Activated CD4-positive, alpha-beta memory T cell treated with anti-CD3 and anti-CD28 coated beads, Interleukin-2, amount 10 ng/mL, durations not matched to agents 7 days and 5 days (primary cell): ENCODE data around the gene PYGM. TPM values are rescaled to one million over a fixed set of nuclear protein-coding genes. Genes with fewer than 3 reads are reported as not detected.
A peak's percentile ranks its signal among the peaks of the same experiment; 100 is the strongest.

Source experiments
- CTCF ChIA-PET: fragments of 350-600 bp; sonication (Branson Sonifier 250); formaldehyde crosslinking; loops from one replicate; lab custom pipeline; 2021; ENCODE audit warnings: antibody characterized with exemption, inconsistent platforms; lab: Charles Lee
- POLR2A ChIA-PET: fragments of 350-600 bp; sonication (Branson Sonifier 250); formaldehyde crosslinking; loops from one replicate; lab custom pipeline; 2021; ENCODE audit warnings: antibody characterized with exemption; lab: Charles Lee
- DNase-seq: peaks from one replicate; pipeline ENCODE4 v3.0.0-alpha.2; 2020
- H3K27ac Mint-ChIP-seq: one replicate; pipeline ENCODE4 v1.8.0; 2021; ENCODE audit warnings: mild to moderate bottlenecking, mixed read lengths
- H3K27me3 Mint-ChIP-seq: one replicate; pipeline ENCODE4 v1.8.0; 2021; ENCODE audit warnings: mixed read lengths
- H3K36me3 Mint-ChIP-seq: one replicate; pipeline ENCODE4 v1.8.0; 2021; ENCODE audit warnings: low read depth, mixed read lengths
- H3K4me1 Mint-ChIP-seq: one replicate; pipeline ENCODE4 v1.8.0; 2021; ENCODE audit warnings: mixed read lengths
- H3K4me3 Mint-ChIP-seq: one replicate; pipeline ENCODE4 v1.8.0; 2021; ENCODE audit warnings: mild to moderate bottlenecking, mixed read lengths
- H3K9me3 Mint-ChIP-seq: one replicate; pipeline ENCODE4 v1.8.0; 2021; ENCODE audit warnings: mixed read lengths
- total RNA-seq, 2 experiments: library from RNA; stranded (reverse); gene quantifications; one replicate each; pipeline ENCODE4 v1.2.3, GENCODE V29; 2021

PYGM gene
- total RNA-seq, 2 experiments from 2014 or later: 3.1 to 4.0 TPM

GRCh38 chr11:64722141-64723065 is 37.4 kb downstream of the PYGM start:
- no peak for DNase-seq
- Mint-ChIP-seq H3K4me1 (peaks cover 10% of the 10 kb centered on the region), H3K9me3 (no peaks in the 10 kb centered on the region), H3K4me3 (peak overlapping the region; percentile 24), H3K36me3 (peaks cover 9% of the 10 kb centered on the region), H3K27ac (no peak overlapping the region), H3K27me3 (peaks cover 44% of the 10 kb centered on the region)
- ChIA-PET CTCF (interaction anchor here (1.0 to 1.2 kb wide), 2 partner anchors 10 to 34 kb away, joined by 3 to 4 read pairs; no protein-coding TSS in a partner anchor), POLR2A (interaction anchor here (1.4 kb wide), 1 partner anchor 34 kb away, joined by 4 read pairs; no protein-coding TSS in a partner anchor)

DNA sequence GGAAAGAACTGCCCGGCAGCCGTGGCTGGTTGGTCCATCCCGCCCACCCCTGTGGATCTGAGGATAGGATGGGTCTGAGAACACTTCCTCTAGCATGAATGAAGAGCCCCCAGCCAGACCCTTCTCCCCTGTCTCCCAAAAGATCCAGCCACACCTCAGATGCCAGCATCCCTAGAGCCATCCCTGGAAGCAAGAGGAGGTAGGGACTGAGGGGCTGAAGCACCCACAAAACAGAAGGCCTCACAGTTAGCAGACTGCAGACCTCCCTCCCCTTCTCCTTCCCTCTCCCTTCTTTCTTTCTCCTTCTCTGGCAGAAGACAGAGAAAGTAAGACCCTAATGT is 38.4 kb downstream of the PYGM start:
- ChIA-PET CTCF (interaction anchor here (1.2 kb wide), 1 partner anchor 33 kb away, joined by 4 read pairs; no protein-coding TSS in a partner anchor), POLR2A (interaction anchor here (1.4 kb wide), 1 partner anchor 32 kb away, joined by 4 read pairs; no protein-coding TSS in a partner anchor)
- Mint-ChIP-seq H3K27me3 (peaks cover 54% of the 10 kb centered on the region), H3K9me3 (no peaks in the 10 kb centered on the region), H3K27ac (no peak overlapping the region), H3K4me3 (no peak overlapping the region), H3K36me3 (no peaks in the 10 kb centered on the region), H3K4me1 (peaks cover 10% of the 10 kb centered on the region)
- DNase-seq: no peak

- DNase-seq: no peak
- Mint-ChIP-seq H3K4me1 (peaks cover 10% of the 10 kb centered on the region), H3K4me3 (no peak overlapping the region), H3K27ac (no peak overlapping the region), H3K27me3 (peaks cover 59% of the 10 kb centered on the region), H3K9me3 (no peaks in the 10 kb centered on the region), H3K36me3 (no peaks in the 10 kb centered on the region)
- POLR2A ChIA-PET: no interaction called here
- CTCF ChIA-PET: interaction anchor here (1.3 kb wide), 1 partner anchor 32 kb away, joined by 3 read pairs; no protein-coding TSS in a partner anchor
These were observed 39.0 kb downstream of the PYGM start for GRCh38 chr11:64720640-64721358.

- Mint-ChIP-seq H3K9me3 (no peaks in the 10 kb centered on the region), H3K4me3 (no peak overlapping the region), H3K36me3 (no peaks in the 10 kb centered on the region), H3K4me1 (peaks cover 8% of the 10 kb centered on the region), H3K27me3 (peaks cover 63% of the 10 kb centered on the region), H3K27ac (no peak overlapping the region)
- POLR2A ChIA-PET: no interaction called here
- DNase-seq: no peak
- CTCF ChIA-PET: interaction anchor here (1.3 kb wide), 1 partner anchor 31 kb away, joined by 3 read pairs; no protein-coding TSS in a partner anchor
These were observed 39.6 kb downstream of the PYGM start for GRCh38 chr11:64720167-64720566.

GRCh38 chr11:64719406-64719805 is 40.4 kb downstream of the PYGM start:
- H3K36me3 Mint-ChIP-seq: no peaks in the 10 kb centered on the region
- H3K27me3 Mint-ChIP-seq: peaks cover 71% of the 10 kb centered on the region
- POLR2A ChIA-PET: no interaction called here
- no peak for DNase-seq
- no peaks in the 10 kb centered on the region for H3K9me3 Mint-ChIP-seq
- no peak overlapping the region for H3K4me3 Mint-ChIP-seq
- H3K4me1 Mint-ChIP-seq: peaks cover 8% of the 10 kb centered on the region
- H3K27ac Mint-ChIP-seq: no peak overlapping the region
- CTCF ChIA-PET: interaction anchor here (1.0 to 1.3 kb wide), 2 partner anchors 15 to 31 kb away, joined by 3 read pairs; no protein-coding TSS in a partner anchor

DNA sequence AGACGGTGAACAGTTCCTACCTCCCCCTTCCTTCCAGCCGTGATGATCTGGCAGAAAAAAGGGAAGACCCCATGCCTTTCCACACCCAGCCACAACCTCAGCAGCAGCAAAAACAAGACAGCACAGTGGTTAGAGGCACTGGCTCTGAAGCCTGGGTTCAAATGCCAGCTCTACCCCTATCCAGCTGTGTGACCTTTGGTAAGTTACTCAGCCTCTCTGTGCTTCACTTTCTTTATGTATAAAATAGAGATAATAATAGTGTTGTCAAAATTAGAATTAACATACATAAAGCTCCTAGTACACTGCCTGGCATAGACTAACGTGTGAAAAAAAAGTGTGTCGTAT is 41.0 kb downstream of the PYGM start:
- Mint-ChIP-seq H3K9me3 (no peaks in the 10 kb centered on the region), H3K27me3 (peaks cover 77% of the 10 kb centered on the region), H3K4me1 (peaks cover 4% of the 10 kb centered on the region), H3K36me3 (peaks cover 2% of the 10 kb centered on the region), H3K4me3 (no peak overlapping the region), H3K27ac (no peak overlapping the region)
- POLR2A ChIA-PET: interaction anchor here (2.0 kb wide), 1 partner anchor 14 kb away, joined by 8 read pairs; no protein-coding TSS in a partner anchor
- DNase-seq: no peak
- CTCF ChIA-PET: interaction anchor here (1.0 kb wide), 1 partner anchor 14 kb away, joined by 3 read pairs; no protein-coding TSS in a partner anchor

GRCh38 chr11:64718084-64718779 is 41.5 kb downstream of the PYGM start:
- Mint-ChIP-seq H3K4me3 (no peak overlapping the region), H3K36me3 (peaks cover 2% of the 10 kb centered on the region), H3K27ac (no peak overlapping the region), H3K4me1 (peaks cover 3% of the 10 kb centered on the region), H3K27me3 (peaks cover 78% of the 10 kb centered on the region), H3K9me3 (no peaks in the 10 kb centered on the region)
- no peak for DNase-seq
- CTCF ChIA-PET: interaction anchor here (1.0 to 1.2 kb wide), 2 partner anchors 13 to 30 kb away, joined by 3 read pairs; no protein-coding TSS in a partner anchor
- POLR2A ChIA-PET: interaction anchor here (2.0 kb wide), 1 partner anchor 14 kb away, joined by 8 read pairs; no protein-coding TSS in a partner anchor

DNA sequence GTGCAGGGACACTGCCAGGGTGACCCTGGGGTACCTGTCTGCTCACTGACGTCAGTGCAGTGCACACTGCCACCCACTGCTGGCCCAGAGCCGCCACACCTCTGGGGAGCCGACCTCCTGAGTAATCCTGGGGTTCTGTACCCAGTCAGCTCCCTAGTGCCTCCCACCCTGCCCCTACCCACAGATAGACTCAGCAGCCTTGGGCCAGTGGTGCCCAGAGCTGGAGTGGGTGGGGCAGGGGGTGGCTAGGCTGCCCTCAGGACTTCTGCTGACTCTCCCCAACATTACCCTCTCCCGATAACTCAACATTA is 42.6 kb downstream of the PYGM start:
- Mint-ChIP-seq H3K9me3 (no peaks in the 10 kb centered on the region), H3K4me1 (peaks cover 6% of the 10 kb centered on the region), H3K27me3 (peaks cover 79% of the 10 kb centered on the region), H3K27ac (no peak overlapping the region), H3K36me3 (peaks cover 2% of the 10 kb centered on the region), H3K4me3 (no peak overlapping the region)
- POLR2A ChIA-PET: interaction anchor here (2.0 kb wide), 1 partner anchor 13 kb away, joined by 8 read pairs; no protein-coding TSS in a partner anchor
- CTCF ChIA-PET: interaction anchor here (1.2 kb wide), 1 partner anchor 29 kb away, joined by 3 read pairs; no protein-coding TSS in a partner anchor
- DNase-seq: no peak

GRCh38 chr11:64716473-64717267 is 43.1 kb downstream of the PYGM start:
- no peaks in the 10 kb centered on the region for H3K9me3 Mint-ChIP-seq
- no peak overlapping the region for H3K4me3 Mint-ChIP-seq
- peaks cover 12% of the 10 kb centered on the region for H3K4me1 Mint-ChIP-seq
- no peak overlapping the region for H3K27ac Mint-ChIP-seq
- POLR2A ChIA-PET: no interaction called here
- CTCF ChIA-PET: no interaction called here
- DNase-seq: no peak
- peaks cover 79% of the 10 kb centered on the region for H3K27me3 Mint-ChIP-seq
- H3K36me3 Mint-ChIP-seq: peaks cover 2% of the 10 kb centered on the region

DNA sequence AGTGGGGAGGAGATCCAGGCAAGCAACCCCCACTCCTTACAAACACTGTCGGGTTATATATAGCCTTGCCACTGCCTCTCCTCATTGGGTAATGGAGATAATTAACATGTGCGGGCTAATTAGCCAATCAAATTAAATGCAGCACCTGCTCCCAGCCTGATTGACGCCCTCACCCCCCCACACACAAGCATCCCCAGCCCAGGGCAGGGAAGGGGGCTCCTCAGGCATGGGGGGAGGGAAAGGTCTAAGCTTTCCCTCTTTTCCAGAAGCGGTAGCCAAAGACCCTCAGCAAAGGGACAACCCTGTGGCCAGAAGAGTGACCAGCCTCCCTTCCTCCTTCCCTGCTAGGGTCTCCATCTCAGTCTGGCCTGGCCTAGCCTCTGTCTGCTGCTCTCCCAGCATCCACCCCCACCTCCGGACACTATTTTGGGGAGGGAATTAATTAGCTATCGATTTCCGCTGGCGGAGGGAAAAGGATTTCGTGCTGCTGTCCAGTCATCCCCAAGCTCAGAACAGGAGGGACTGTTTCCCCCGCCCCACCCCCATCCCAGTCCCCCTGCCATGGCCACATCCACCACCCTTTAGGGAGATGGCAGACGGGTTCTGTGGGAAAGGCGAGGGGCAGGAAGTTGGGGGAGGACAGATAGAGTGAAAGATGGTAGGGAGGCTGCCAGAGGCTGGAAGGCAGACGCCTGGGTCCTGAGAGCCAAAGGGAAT is 43.9 kb downstream of the PYGM start:
- Mint-ChIP-seq H3K9me3 (no peaks in the 10 kb centered on the region), H3K27ac (no peak overlapping the region), H3K4me1 (peaks cover 12% of the 10 kb centered on the region), H3K27me3 (peaks cover 77% of the 10 kb centered on the region), H3K4me3 (no peak overlapping the region), H3K36me3 (peaks cover 2% of the 10 kb centered on the region)
- CTCF ChIA-PET: no interaction called here
- POLR2A ChIA-PET: no interaction called here
- no peak for DNase-seq

GRCh38 chr11:64715110-64715509 is 44.7 kb downstream of the PYGM start:
- H3K27ac Mint-ChIP-seq: no peak overlapping the region
- no peak overlapping the region for H3K4me3 Mint-ChIP-seq
- POLR2A ChIA-PET: no interaction called here
- H3K27me3 Mint-ChIP-seq: peaks cover 77% of the 10 kb centered on the region
- peaks cover 15% of the 10 kb centered on the region for H3K4me1 Mint-ChIP-seq
- CTCF ChIA-PET: no interaction called here
- H3K36me3 Mint-ChIP-seq: peaks cover 2% of the 10 kb centered on the region
- no peaks in the 10 kb centered on the region for H3K9me3 Mint-ChIP-seq
- no peak for DNase-seq
